ENCODE data around the gene COX20.
"Not testable (repeated sequence)": the region's sequence is repeated elsewhere in the genome, so short reads cannot be mapped to it uniquely, and the experiment has no call there.

The COX20 gene, protein sequence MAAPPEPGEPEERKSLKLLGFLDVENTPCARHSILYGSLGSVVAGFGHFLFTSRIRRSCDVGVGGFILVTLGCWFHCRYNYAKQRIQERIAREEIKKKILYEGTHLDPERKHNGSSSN

DNA sequence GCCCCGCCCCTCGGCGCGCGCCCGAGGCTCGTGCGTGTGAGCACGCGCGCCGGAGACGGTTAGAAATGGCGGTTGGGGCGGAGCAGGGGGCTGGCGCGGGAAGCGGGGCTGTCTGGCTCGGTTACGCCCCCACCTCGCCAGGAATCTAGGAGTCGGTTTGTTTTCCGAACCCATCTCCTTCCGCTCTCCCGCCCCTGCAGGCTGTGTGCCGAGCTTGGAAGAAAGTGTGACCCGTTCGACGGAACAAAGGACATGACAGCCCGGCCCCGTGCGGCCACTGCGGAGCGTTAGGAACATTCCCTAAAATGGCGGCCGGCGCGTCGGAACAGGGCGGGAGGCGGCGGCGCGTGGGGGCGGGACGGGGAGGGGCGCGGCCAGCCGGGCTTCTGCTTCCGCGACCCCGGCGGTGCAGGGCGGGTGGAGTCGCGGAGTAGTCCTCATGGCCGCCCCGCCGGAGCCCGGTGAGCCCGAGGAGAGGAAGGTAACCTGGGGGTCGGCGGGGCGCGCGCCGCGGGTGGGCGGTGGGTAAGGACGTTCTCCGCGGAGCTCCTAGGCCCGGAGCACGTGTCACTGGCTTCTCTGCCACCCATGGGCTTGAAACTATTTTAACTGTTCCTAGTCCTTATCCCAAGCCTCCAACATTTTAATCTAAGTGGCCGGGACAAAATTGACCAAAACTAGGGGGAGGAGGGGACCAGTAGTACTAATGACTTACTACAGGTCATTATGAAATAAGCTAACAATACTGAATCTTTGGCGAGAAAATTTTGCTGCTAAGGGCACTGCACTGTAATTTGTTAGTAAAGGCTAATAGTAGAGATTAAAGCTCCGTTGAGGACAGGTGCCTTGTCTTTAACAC lies at the start of gene COX20:
Gene COX20 (plus strand): TSS at position 383 of the 859 bp plus-strand sequence. CDS start 57 bp downstream, at position 440.
- H3K4me3 Mint-ChIP-seq, result peak within 1 kb of the TSS; percentile 92
- H3K36me3 Mint-ChIP-seq (ENCODE audit: insufficient read depth), result peaks cover 32% of the 10 kb centered on the region
- peak within 1 kb of the TSS; percentile 98 for H3K27ac Mint-ChIP-seq (ENCODE audit: low read depth)
- ATAC-seq (replicated peaks; ENCODE audit: extremely low read depth, poor library complexity, severe bottlenecking) (peak; percentile 59), DNase-seq (ENCODE audit: low spot score in 2 of 2) (peak; percentile 86)
- H3K4me1 Mint-ChIP-seq, result peaks cover 58% of the 10 kb centered on the region
- H3K9me3 Mint-ChIP-seq, result peaks cover 5% of the 10 kb centered on the region
- no peaks in the 10 kb centered on the region for H3K27me3 Mint-ChIP-seq

- H3K9me3 Mint-ChIP-seq, result no peaks in the 10 kb centered on the region
- ATAC-seq (replicated peaks; ENCODE audit: extremely low read depth, poor library complexity, severe bottlenecking), result no peak
- H3K4me3 Mint-ChIP-seq, result no peak overlapping the region
- DNase-seq (ENCODE audit: low spot score in 2 of 2), result no peak
- no peaks in the 10 kb centered on the region for H3K4me1 Mint-ChIP-seq
- H3K27ac Mint-ChIP-seq (ENCODE audit: low read depth), result no peak overlapping the region
- H3K36me3 Mint-ChIP-seq (ENCODE audit: insufficient read depth), result no peaks in the 10 kb centered on the region
- no peaks in the 10 kb centered on the region for H3K27me3 Mint-ChIP-seq
Measured at GRCh38 chr1:244788493-244789275, 46.8 kb upstream of the COX20 start.

GRCh38 chr1:244789276-244789580 lies 46.2 kb upstream of the COX20 start:
- DNase-seq (ENCODE audit: low spot score in 2 of 2) (no peak), ATAC-seq (replicated peaks; ENCODE audit: extremely low read depth, poor library complexity, severe bottlenecking) (no peak)
- no peaks in the 10 kb centered on the region for H3K27me3 Mint-ChIP-seq
- H3K36me3 Mint-ChIP-seq (ENCODE audit: insufficient read depth), result no peaks in the 10 kb centered on the region
- H3K4me1 Mint-ChIP-seq, result no peaks in the 10 kb centered on the region
- H3K9me3 Mint-ChIP-seq, result no peaks in the 10 kb centered on the region
- no peak overlapping the region for H3K27ac Mint-ChIP-seq (ENCODE audit: low read depth)
- no peak overlapping the region for H3K4me3 Mint-ChIP-seq

DNA sequence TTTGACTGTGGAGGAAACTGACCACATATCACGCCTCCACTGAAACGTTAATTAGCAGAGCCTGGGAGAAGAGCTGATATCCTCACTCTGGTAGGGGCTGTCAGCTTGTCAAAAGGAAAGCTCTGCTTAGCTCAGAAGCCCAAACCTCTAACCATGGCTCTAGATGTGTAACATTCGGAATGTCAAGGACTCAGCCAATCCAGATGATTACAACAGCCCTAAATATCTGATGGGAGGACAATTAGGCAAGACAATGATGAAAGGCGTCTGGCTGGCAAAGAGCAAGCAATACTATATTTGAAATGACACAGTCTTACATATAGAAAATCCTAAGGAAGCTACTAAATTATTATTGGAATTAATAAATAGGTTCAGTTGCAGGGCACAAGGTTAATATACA lies 45.7 kb upstream of the COX20 start:
- no peaks in the 10 kb centered on the region for H3K4me1 Mint-ChIP-seq
- H3K36me3 Mint-ChIP-seq (ENCODE audit: insufficient read depth), result no peaks in the 10 kb centered on the region
- no peaks in the 10 kb centered on the region for H3K27me3 Mint-ChIP-seq
- DNase-seq (ENCODE audit: low spot score in 2 of 2), result no peak
- no peak overlapping the region for H3K27ac Mint-ChIP-seq (ENCODE audit: low read depth)
- H3K9me3 Mint-ChIP-seq, result no peaks in the 10 kb centered on the region
- no peak for ATAC-seq (replicated peaks; ENCODE audit: extremely low read depth, poor library complexity, severe bottlenecking)
- no peak overlapping the region for H3K4me3 Mint-ChIP-seq

- no peak for DNase-seq (ENCODE audit: low spot score in 2 of 2)
- no peaks in the 10 kb centered on the region for H3K27me3 Mint-ChIP-seq
Measured at GRCh38 chr1:244791061-244791460, 44.4 kb upstream of the COX20 start.

DNA sequence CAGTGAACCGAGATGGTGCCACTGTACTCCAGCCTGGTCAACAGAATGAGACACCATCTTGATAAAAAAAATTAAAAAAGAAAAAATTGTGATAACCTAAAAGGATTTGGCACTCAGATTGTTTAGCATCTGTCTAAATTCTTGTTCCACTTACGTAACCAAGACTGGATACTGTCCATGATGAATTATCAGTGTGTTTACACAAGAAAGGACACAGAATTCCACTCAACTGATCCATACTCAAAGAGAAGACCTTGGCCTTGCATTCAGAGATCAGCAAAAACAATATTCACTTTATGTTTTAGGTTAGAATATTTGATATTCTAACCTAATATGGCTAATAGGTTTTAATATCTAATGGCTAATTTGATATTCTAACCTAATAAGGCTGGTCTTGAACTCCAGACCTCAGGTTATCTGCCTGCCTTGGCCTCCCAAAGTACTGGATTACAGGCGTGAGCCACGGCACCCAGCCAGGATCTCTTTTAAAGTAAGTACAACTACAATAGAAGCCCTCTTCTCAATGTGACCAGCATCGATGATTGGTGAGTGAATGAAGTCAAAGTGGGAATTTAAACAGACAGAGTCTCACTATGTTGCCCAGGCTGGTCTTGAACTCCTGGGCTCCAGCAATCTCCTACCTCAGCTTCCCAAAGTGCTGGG lies 43.1 kb upstream of the COX20 start:
- Mint-ChIP-seq H3K9me3 (no peaks in the 10 kb centered on the region), H3K27me3 (no peaks in the 10 kb centered on the region), H3K4me1 (no peaks in the 10 kb centered on the region), H3K4me3 (no peak overlapping the region), H3K27ac (ENCODE audit: low read depth) (no peak overlapping the region), H3K36me3 (ENCODE audit: insufficient read depth) (no peaks in the 10 kb centered on the region)
- DNase-seq (ENCODE audit: low spot score in 2 of 2), result no peak
- ATAC-seq (replicated peaks; ENCODE audit: extremely low read depth, poor library complexity, severe bottlenecking), result no peak

More at GRCh38 chr1:244791061-244791460, 44.4 kb upstream of the COX20 start:
- no peaks in the 10 kb centered on the region for H3K9me3 Mint-ChIP-seq
- no peaks in the 10 kb centered on the region for H3K36me3 Mint-ChIP-seq (ENCODE audit: insufficient read depth)
- no peak overlapping the region for H3K4me3 Mint-ChIP-seq
- H3K4me1 Mint-ChIP-seq, result no peaks in the 10 kb centered on the region
- ATAC-seq (replicated peaks; ENCODE audit: extremely low read depth, poor library complexity, severe bottlenecking), result no peak
- H3K27ac Mint-ChIP-seq (ENCODE audit: low read depth), result no peak overlapping the region

DNA sequence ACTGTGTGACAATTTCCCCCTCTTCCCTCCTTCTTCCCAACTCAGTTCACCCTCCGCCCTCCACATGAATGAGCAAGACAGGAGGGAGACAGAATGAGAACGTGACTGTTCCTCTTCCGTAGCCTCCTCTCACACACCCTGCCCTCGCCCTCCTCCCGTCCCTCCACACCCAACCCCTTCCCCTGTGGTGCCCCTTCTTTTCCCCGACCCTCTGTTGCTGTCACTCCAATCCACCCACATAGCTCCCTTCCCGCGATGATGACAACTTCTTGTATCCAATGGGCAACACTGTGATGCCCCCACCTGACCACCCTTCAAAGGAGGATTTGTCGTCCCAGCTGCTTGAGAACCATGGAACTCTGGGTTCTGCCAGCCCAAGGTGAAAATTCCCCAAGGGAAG lies 41.4 kb upstream of the COX20 start:
- no peaks in the 10 kb centered on the region for H3K9me3 Mint-ChIP-seq
- H3K4me3 Mint-ChIP-seq, result no peak overlapping the region
- ATAC-seq (replicated peaks; ENCODE audit: extremely low read depth, poor library complexity, severe bottlenecking) (no peak), DNase-seq (ENCODE audit: low spot score in 2 of 2) (no peak)
- no peaks in the 10 kb centered on the region for H3K27me3 Mint-ChIP-seq
- no peaks in the 10 kb centered on the region for H3K4me1 Mint-ChIP-seq
- no peak overlapping the region for H3K27ac Mint-ChIP-seq (ENCODE audit: low read depth)
- H3K36me3 Mint-ChIP-seq (ENCODE audit: insufficient read depth), result no peaks in the 10 kb centered on the region

- not testable (repeated sequence) for H3K36me3 Mint-ChIP-seq (ENCODE audit: insufficient read depth); ATAC-seq (replicated peaks; ENCODE audit: extremely low read depth, poor library complexity, severe bottlenecking); H3K27me3 Mint-ChIP-seq; H3K4me1 Mint-ChIP-seq; H3K4me3 Mint-ChIP-seq; H3K27ac Mint-ChIP-seq (ENCODE audit: low read depth); DNase-seq (ENCODE audit: low spot score in 2 of 2); H3K9me3 Mint-ChIP-seq
Measured at GRCh38 chr1:244794516-244794915, 40.9 kb upstream of the COX20 start.

DNA sequence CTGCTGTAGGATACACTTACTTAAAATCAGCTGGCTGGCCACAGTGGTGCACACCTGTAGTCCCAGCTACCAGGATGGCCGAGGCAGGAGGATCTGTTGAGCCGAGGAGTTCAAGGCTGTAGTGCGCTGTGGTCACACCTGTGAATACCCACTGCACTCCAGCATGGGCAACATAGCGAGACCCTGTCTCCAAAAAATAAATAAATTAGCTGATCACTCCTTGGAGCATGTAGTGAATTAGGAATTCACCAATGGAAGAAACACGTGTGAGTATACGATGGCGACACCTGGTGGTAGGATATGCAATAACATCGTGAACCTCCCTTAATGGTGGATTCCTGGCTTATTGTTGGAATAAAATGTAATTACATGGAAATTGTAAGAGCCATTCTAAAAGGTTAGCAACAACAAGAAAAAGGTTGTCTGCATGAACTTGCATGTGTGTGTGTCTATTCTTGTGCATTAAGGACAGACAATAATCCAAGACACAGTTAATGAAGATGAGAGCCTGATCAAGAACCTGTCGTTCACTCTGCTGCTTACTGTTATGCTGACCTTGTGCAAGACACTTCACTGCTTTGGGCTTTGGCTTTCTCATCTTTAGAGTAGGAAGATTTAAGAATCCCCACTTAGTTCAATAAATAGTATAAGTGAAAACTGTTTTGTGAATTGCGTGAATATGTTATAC lies 38.6 kb upstream of the COX20 start:
- ATAC-seq (replicated peaks; ENCODE audit: extremely low read depth, poor library complexity, severe bottlenecking) (no peak), DNase-seq (ENCODE audit: low spot score in 2 of 2) (peak; percentile 29 to 39)
- no peaks in the 10 kb centered on the region for H3K36me3 Mint-ChIP-seq (ENCODE audit: insufficient read depth)
- H3K27ac Mint-ChIP-seq (ENCODE audit: low read depth), result no peak overlapping the region
- no peaks in the 10 kb centered on the region for H3K9me3 Mint-ChIP-seq
- H3K27me3 Mint-ChIP-seq, result no peaks in the 10 kb centered on the region
- H3K4me3 Mint-ChIP-seq, result no peak overlapping the region
- H3K4me1 Mint-ChIP-seq, result no peaks in the 10 kb centered on the region

DNA sequence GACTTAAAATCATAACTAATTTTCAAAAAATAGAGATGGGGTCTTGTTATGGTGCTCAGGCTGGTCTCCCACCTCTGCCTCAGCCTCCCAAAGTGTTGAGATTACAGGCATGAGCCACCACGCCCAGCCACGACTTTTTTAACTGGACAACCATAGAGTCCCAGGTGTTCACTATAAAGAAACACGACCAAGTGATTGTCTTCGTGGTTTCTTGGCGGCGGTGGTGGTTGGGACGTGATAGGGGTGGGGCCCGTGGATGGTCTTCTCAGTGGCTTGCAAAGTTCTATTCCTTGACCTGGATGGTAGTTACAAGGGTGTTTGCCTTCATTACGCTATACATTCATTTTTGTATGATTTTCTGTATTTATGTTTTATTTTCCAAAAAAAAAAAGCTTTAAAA lies 34.6 kb upstream of the COX20 start:
- no peak overlapping the region for H3K4me3 Mint-ChIP-seq
- H3K36me3 Mint-ChIP-seq (ENCODE audit: insufficient read depth), result no peaks in the 10 kb centered on the region
- H3K4me1 Mint-ChIP-seq, result no peaks in the 10 kb centered on the region
- DNase-seq (ENCODE audit: low spot score in 2 of 2) (no peak), ATAC-seq (replicated peaks; ENCODE audit: extremely low read depth, poor library complexity, severe bottlenecking) (no peak)
- no peak overlapping the region for H3K27ac Mint-ChIP-seq (ENCODE audit: low read depth)
- H3K27me3 Mint-ChIP-seq, result no peaks in the 10 kb centered on the region
- H3K9me3 Mint-ChIP-seq, result no peaks in the 10 kb centered on the region

- Mint-ChIP-seq H3K4me1 (no peaks in the 10 kb centered on the region), H3K4me3 (no peak overlapping the region), H3K27me3 (no peaks in the 10 kb centered on the region), H3K36me3 (ENCODE audit: insufficient read depth) (no peaks in the 10 kb centered on the region), H3K9me3 (no peaks in the 10 kb centered on the region), H3K27ac (ENCODE audit: low read depth) (no peak overlapping the region)
- peak in 1 of 2 donors; percentile 21 for DNase-seq (ENCODE audit: low spot score in 2 of 2)
- ATAC-seq (replicated peaks; ENCODE audit: extremely low read depth, poor library complexity, severe bottlenecking), result no peak
Measured at GRCh38 chr1:244801246-244801645, 34.2 kb upstream of the COX20 start.

DNA sequence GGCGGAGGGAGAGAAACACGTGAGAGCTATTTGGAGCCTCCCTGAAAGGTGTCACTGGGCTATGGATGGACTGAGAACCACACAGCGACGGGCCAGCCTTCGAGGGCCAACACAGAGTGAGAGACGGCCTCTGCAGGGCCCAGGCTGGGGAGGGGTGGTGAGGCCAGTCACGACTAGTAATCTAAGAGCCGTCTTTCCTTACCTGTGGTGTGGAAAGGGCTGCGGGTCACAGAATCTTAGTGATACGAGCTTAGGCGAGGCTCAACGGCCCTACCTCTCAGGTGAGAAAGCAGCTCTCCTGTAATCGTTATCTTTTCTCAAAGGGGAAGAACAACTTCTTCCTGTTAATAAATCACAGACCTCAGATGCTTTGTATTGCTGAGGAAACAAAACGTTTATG lies 33.4 kb upstream of the COX20 start:
- no peaks in the 10 kb centered on the region for H3K9me3 Mint-ChIP-seq
- H3K36me3 Mint-ChIP-seq (ENCODE audit: insufficient read depth), result no peaks in the 10 kb centered on the region
- no peak overlapping the region for H3K27ac Mint-ChIP-seq (ENCODE audit: low read depth)
- H3K4me1 Mint-ChIP-seq, result no peaks in the 10 kb centered on the region
- no peak overlapping the region for H3K4me3 Mint-ChIP-seq
- no peak for DNase-seq (ENCODE audit: low spot score in 2 of 2)
- ATAC-seq (replicated peaks; ENCODE audit: extremely low read depth, poor library complexity, severe bottlenecking), result no peak
- H3K27me3 Mint-ChIP-seq, result no peaks in the 10 kb centered on the region

Measured in central memory CD8-positive, alpha-beta T cell (primary cell).